ENCODE measurements around the gene TM4SF1.
A peak's percentile ranks its signal among the peaks of the same experiment; 100 is the strongest.
"Not testable (repeated sequence)": the region's sequence is repeated elsewhere in the genome, so short reads cannot be mapped to it uniquely, and the experiment has no call there.

The TM4SF1 gene

DNA sequence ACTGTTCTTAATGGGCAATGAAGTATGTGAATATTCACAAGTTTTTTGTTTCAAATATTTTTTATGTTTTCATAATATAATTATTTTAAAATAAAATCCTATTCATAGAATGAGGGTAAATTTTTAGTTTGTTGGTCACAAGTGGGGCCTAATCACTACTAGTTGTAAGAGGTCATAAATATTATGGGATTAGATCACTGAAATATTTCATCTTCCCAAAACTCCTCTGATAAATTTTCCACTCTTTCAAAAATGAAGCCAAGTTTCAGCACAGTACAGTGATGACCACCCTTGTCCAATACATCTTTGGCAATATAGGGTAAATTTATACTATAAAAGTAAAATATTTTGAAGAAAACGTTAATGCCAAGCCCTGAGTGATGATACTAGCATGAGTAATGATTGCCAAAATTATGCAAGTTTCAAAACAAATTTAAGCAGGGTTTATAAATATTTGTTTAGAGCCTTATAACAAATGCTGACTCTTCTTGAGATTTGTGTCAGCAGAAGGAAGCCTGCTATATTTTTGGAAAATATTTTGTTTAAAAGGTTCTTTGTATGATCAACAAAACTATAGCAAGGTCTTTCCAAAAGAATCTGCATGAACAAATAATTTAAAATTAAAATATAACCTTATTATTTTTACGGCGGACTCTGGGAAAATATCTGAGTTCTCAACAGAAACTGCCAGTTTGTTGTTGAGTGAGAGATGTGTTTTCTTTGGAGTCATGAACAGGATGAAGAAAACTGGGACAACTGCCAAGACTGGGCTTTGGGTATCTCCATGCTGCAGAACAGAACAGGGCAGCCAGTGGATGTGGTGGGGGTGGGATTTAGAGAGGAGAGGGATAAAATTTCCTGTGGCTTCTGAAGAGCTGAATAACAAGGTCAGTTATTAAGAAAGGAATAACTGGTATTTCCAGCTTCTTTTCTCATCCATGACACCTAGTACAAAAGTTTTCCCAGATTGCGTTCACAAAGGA lies 17.9 kb upstream of the TM4SF1 start:
- DNase-seq = no peak

GRCh38 chr3:149393345-149394160 lies 16.1 kb upstream of the TM4SF1 start:
- DNase-seq = peak in 25 of 56 donors; percentile 1 to 51 (median 19)

- DNase-seq = no peak
Observed at GRCh38 chr3:149391960-149392359, 14.5 kb upstream of the TM4SF1 start.

DNA sequence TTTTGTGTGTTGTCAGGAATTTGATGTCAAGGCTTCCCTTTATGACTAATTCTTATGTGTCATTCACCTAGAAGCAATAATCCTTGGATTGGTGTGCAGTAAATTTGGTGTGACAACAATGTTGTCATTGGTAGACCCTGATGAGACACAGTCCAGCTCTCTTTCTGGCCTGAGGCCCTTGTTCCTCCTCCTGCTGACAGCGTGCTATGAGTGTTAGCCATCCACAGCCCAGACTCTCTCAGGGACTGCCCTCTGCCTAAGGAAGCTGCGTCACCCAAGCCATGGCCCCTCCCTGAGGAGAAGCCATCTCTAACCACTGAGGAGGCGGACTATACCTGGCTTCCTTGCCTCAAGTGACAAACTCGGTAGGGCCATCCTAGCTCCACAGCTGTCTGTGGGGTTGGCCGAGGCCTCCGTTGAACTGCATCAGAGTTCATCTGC lies 13.3 kb upstream of the TM4SF1 start:
- DNase-seq = no peak

DNA sequence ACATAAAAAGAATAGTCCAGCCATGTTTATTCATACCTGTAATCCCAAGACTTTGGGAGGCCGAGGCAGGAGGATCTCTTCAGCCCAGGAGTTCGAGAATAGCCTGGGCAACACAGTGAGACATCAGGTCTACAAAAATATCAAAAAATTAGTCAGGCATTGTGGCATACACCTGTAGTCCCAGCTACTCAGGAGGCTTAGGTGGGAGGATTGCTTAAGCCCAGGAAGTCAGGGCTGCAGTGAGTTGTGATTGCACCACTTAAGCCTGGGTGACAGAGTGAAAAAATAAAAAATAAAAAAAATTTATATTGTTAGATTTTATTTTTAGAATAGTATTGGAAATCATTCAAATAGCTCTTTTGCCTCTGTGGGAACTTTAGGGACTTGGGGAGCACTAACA lies 12.8 kb upstream of the TM4SF1 start:
- DNase-seq = no peak

- DNase-seq = no peak
Observed at GRCh38 chr3:149388531-149389417, 11.3 kb upstream of the TM4SF1 start.

- DNase-seq = no peak
Observed at GRCh38 chr3:149388001-149388440, 10.6 kb upstream of the TM4SF1 start.

- DNase-seq = no peak
Observed at GRCh38 chr3:149386299-149386606, 8.8 kb upstream of the TM4SF1 start.

GRCh38 chr3:149385617-149386298 lies 8.3 kb upstream of the TM4SF1 start:
- no peak for DNase-seq

DNA sequence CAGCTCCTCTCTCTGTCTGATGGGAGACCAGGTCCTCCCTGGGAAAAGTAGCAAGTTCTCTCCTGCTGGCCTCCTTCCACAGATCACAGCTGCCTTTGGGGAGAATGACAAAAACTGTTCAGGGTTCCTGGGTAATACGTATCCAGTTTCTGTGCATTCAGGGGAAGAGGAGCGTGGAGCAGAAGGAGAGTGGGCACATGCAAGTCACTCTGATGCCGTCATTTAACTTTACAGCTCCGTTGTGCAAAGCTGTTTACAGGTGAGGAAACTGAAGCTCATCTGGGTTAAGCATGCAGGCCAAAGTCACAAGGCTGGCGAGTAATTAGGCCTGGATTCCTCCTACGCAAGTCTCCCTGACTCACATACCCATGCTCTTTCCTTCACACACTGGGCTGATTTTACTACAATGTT lies 7.5 kb upstream of the TM4SF1 start:
- DNase-seq = no peak

DNA sequence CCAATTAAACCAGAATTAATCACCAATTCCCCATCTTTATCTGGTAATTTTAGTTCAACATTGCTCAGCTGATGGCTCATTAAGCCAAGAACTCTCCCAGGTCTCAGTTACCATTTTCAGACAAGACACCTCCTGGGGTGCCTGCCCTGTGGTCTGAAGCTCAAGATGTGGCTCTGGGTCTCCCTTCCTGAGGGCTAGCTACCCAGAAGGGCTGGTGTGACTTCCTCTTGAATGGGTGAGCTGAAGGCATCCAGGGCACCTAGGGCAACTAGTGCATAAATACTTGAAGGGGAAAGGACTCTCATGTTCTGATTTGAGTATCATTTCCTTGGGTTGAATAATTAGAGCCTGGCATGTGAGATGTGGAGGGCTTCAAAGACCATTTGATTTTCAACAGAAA lies 6.7 kb upstream of the TM4SF1 start:
- no peak for DNase-seq

GRCh38 chr3:149383703-149384102 lies 6.3 kb upstream of the TM4SF1 start:
- DNase-seq = no peak

DNA sequence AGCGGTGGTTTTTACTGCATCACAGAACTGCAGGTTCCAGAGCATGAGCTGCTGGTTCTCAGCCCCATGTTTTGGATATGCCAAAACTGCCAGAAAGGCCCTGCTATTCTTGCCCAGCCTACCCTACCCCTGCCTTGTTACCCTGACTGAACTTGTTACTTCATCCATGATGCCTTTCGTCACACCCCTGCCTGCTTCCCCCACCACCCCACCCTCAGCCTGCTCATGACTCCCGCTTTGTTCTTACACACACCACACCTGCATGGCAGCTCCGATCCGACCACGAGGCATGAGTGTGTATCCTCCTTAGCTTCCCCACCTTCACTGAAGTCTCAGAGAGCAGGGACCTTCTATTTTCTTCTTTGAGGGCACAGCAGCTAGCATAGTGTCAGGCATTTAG lies 5.1 kb upstream of the TM4SF1 start:
- DNase-seq = no peak

GRCh38 chr3:149382101-149382467 lies 4.6 kb upstream of the TM4SF1 start:
- DNase-seq = no peak

- no peak for DNase-seq
Observed at GRCh38 chr3:149381173-149382100, 4.0 kb upstream of the TM4SF1 start.

DNA sequence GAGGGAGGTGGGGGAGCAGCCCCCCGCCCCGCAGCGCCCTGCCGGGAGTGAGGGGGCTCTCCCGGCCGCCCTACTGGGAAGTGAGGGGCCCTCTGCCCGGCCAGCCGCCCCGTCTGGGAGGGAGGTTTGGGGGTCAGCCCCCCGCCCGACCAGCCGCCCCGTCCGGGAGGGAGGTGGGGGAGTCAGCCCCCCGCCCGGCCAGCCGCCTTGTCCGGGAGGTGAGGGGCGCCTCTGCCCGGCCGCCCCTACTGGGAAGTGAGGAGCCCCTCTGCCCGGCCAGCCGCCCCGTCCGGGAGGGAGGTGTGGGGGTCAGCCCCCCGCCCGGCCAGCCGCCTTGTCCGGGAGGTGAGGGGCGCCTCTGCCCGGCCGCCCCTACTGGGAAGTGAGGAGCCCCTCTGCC lies 2.8 kb upstream of the TM4SF1 start:
- not testable (repeated sequence) for DNase-seq

DNA sequence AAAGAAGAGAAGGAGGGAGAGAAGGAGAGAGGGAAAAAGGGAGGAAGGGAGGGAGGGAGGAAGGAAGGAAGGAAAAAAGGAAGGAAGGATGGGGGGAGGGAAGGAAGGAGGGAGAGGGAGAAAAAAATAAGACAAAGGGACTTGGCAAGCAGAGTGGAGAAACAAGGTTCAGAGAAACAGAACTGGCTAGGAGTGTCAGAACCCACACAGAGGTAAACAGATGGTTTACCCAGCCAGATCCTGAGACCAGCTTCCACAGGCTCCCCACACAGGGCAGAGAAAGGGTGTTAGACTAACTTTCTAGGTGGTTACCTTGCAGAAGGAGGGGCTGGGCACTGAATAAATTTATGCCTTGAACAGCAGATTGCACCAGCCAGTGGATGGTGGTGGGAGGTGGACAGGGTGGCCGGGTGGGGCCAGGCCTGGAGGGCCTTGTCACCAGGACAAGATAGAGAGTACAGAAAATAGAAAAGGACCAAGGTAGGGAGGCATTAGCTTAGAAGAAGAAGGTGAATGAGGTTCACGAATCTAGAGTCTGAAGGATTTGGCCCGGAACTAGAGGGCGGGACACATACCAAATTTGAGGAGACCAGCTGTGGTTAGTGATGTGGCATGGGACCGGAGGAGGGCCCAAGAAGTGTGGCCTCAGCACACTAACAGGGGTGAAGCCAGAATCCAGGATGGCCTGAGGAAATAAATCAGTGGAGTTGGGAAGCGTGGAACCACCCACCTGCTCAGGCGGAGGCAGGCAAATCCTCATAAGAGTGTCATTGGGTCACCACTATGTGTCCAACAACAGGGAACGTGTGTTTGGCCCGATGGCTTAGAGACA lies 1.2 kb upstream of the TM4SF1 start:
- no peak for DNase-seq

DNA sequence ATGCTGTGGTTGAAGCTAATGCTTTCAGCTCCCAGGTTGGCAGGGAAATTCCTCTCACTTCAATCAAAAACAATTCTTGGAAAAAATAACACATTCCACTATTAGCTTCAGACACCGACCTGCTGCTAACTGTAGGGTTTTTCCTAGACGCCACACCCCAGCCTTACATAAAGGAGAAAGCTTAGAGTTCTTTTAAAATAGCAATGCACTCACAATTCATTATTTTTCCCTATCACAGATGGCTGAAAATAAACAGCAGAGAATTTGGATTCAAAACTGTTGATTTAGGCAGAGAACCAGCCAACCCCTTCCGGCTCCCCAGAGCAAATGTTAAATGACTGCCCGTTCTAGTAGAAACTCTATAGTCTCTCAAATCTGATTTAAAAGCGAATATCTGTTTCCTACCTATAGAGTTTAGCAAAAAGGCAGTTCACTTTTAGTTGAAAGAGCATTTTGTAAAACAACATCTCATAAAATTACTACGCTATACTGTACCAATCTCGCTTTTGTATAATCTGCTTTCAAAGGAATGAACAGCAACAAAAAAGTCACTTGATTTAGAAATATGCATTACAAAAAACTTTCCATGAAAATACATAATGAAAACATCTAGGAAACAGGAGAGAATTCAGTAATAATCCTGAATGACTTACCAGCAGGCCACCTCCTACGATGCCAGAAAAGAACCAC lies 586 bp downstream of the TM4SF1 start:
- DNase-seq = no peak

All from amygdala (tissue), 56 donors.